Effector CD8-positive, alpha-beta T cell (primary cell): ENCODE measurements around the gene TUBA1A.
"Not testable (repeated sequence)": the region's sequence is repeated elsewhere in the genome, so short reads cannot be mapped to it uniquely, and the experiment has no call there.

Experiments used
- DNase-seq: peaks from one replicate; lab custom pipeline; 2025; lab: John Stamatoyannopoulos, UW

The TUBA1A gene

DNA sequence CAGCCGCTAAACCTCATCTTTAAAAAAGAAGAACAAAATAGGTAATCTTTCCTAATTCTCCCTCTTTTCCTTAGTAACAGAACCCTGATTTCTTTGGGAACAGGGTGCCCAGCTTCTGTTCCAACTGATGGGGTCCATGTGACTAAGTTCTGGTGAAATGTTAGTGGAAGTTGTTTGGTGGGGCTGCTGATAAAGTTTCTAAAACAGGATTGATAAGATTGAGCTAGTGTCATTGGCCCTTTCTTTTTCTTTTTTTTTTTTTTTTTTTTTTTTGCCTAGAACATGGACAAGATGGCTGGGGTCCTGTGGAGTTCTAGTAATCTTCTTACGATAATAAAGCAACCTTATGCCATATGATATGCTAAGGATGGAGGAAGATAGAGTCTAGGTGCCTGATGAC, 41.5 kb downstream of the TUBA1A start:
- no peak for DNase-seq

DNA sequence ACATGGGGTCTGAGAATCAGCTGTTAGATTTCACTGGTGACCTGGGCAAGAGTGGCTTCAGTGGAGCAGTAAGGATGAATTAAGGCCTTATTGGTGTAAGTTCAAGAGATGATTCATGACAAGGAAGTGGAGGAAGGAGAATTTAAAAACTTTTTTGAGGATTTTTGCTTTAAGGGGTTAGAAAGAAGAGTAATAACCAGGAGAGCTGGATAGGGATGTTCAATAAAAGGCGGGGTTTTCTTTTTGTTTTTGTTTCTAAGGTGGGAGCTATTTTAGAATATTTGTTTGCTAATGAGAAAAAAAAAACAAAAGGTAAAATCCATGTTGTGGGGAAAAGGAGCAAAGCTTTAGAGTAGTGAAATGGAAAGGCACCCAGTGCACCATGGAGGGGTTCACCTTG, 42.5 kb downstream of the TUBA1A start:
- DNase-seq = no peak

DNA sequence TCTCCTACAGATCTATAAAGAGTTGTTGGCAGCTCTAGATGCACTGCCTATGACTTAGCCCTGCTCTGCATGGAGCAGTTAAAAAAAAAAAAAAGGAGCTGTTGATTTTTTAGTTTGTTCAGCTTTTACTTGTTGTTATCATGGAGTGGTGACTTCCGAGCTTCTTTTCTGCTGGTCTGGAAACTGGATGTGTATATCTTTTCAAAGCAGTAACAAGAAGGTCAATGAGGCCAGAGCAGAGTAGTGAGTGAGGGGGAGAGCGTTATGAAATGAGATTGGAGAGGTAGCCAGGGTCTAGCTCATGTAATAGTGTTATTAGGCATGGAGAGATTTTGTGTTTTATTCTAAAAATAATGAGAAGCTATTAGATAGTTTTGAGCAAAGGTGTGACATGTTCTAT, 44.5 kb downstream of the TUBA1A start:
- no peak for DNase-seq

DNA sequence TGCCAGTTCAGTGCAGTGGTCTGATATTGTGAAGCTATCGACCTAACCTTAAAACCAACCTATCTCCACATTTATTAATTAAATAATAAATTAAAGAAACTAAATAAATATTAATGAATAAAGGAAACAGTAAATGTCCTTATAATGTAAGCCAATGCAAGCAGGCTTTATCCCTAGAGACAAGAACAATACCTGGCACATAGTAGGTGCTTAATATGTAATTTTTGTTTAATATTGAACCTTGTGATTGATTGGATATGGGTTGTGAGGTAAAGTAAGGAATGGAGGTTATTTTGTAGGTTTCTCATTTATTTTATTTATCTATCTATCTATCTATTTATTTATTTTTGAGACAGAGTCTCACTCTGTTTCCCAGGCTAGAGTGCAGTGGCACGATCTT, 49.9 kb downstream of the TUBA1A start:
- no peak for DNase-seq

DNA sequence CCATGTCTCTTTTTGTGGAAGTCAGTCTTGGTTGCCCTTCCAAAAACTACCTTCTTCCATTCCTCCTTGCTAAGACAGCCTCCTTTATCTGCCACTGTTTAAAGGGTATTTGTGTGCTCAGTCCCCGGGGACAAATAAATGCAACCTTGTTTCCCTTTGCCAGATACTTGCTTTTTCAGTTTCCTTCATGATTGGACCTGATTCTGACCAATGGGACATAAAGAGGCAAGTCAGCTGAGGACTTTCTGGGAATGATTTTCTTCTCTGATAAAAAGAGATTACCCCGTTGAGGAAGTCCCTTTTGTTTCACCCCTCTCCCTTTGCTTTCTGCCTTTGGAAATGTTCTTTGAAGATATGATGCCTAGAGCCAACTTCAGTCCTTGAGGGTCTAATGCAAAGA, 50.3 kb downstream of the TUBA1A start:
- DNase-seq = no peak

DNA sequence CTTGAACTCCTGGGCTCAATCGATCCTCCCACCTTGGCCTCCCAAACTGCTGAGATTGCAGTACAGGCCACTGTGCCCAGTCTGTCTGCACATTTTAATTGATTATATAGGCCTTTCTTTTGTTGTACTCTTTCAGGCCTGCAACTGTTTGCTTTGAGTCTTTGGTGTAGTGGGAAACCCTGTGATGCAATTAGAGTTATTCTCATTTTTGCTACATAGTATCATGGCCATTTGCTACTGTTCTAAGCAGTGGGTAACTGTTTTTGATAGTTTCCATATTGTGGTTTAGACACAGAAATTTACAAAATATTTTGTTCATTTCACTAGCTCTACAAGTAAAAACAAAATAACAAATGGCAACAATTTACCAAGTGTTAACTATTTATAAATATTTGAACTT, 51.4 kb downstream of the TUBA1A start:
- DNase-seq = no peak

DNA sequence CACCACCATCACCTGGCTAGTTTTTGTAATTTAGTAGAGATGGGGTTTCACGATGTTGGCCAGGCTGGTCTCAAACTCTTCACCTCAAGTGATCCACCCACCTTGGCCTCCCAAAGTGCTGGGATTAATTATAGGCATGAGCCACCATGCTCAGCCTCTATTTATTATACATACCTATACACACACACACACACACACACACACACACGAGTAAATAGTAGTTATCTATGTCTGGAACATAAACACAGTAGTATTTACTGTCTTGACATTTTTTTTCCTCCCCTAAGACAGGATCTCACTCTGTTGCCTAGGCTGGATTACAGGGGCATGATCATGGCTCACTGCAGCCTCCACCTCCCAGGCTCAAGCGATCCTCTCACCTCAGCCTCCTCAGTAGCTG, 51.9 kb downstream of the TUBA1A start:
- not testable (repeated sequence) for DNase-seq
